MCF 10A (cell line): ENCODE results near the gene RABGAP1L. TPM values are rescaled to one million over a fixed set of nuclear protein-coding genes. Genes with fewer than 3 reads are reported as not detected.

Experiments used
- BruUV-seq: library from RNA; stranded (reverse); fragments of 400-500 nt; replicated peaks from 2 replicates; lab custom pipeline; 2021; lab: Mats Ljungman, UMichigan
- CTCF ChIA-PET: fragments of 300-600 bp; sonication (Branson Sonifier 250); formaldehyde crosslinking; extraction: SDS; loops from one replicate; lab custom pipeline; 2021; ENCODE audit warnings: antibody characterized with exemption, inconsistent platforms; lab: Yijun Ruan, JAX
- POLR2A ChIA-PET: fragments of 300-600, 350-650 bp; sonication (Branson Sonifier 250); formaldehyde crosslinking; extraction: SDS; loops from one replicate; lab custom pipeline; 2020; ENCODE audit warnings: antibody characterized with exemption, inconsistent platforms; lab: Yijun Ruan, JAX
- DNase-seq: peaks from one replicate; pipeline ENCODE4 v3.0.0-alpha.2; 2018; ENCODE audit not compliant: unreplicated experiment
- H3K27ac Mint-ChIP-seq: one replicate; pipeline ENCODE4 v1.8.0; 2022; ENCODE audit warnings: mild to moderate bottlenecking, low read depth, mixed read lengths; ENCODE audit not compliant: unreplicated experiment
- H3K27me3 Mint-ChIP-seq: one replicate; pipeline ENCODE4 v1.8.0; 2022; ENCODE audit warnings: mixed read lengths; ENCODE audit not compliant: insufficient read depth, unreplicated experiment
- H3K36me3 Mint-ChIP-seq: one replicate; pipeline ENCODE4 v1.8.0; 2022; ENCODE audit warnings: mild to moderate bottlenecking, moderate library complexity, mixed read lengths; ENCODE audit not compliant: insufficient read depth, unreplicated experiment
- H3K4me1 Mint-ChIP-seq: one replicate; pipeline ENCODE4 v1.8.0; 2022; ENCODE audit warnings: mixed read lengths; ENCODE audit not compliant: insufficient read depth, unreplicated experiment
- H3K4me3 Mint-ChIP-seq: one replicate; pipeline ENCODE4 v1.8.0; 2022; ENCODE audit warnings: mild to moderate bottlenecking, moderate library complexity, mixed read lengths; ENCODE audit not compliant: unreplicated experiment
- H3K9me3 Mint-ChIP-seq: one replicate; pipeline ENCODE4 v1.8.0; 2022; ENCODE audit warnings: mixed read lengths; ENCODE audit not compliant: unreplicated experiment
- CTCF ChIP-seq: fragments of 200-600 bp; IDR thresholded peaks from one replicate; pipeline ENCODE4 v1.8.0; 2022; ENCODE audit warnings: antibody characterized with exemption, mild to moderate bottlenecking; ENCODE audit not compliant: unreplicated experiment
- intact Hi-C: fragments of 100-400 bp; cut with micrococcal nuclease; formaldehyde crosslinking; loops from 2 replicates; pipeline ENCODE4 v1.14.1; 2022
- total RNA-seq: library from RNA; stranded (reverse); gene quantifications from 2 replicates; pipeline ENCODE4 v1.2.3, GENCODE V29; 2022

RABGAP1L gene
- total RNA-seq, 1 experiment from 2014 or later, result 18.2 TPM

- Mint-ChIP-seq H3K27me3 (no peaks in the 10 kb centered on the region), H3K4me1 (no peaks in the 10 kb centered on the region), H3K9me3 (no peaks in the 10 kb centered on the region), H3K27ac (no peak overlapping the region), H3K4me3 (no peak overlapping the region), H3K36me3 (no peaks in the 10 kb centered on the region)
- BruUV-seq, result no TSS peak
- ChIA-PET POLR2A (interaction anchor here (1.1 kb wide), 1 partner anchor 11 kb away, joined by 3 read pairs; no protein-coding TSS in a partner anchor), CTCF (interaction anchor here (0.7 kb wide), 1 partner anchor 206 kb away, joined by 3 read pairs; no protein-coding TSS in a partner anchor)
- intact Hi-C loops, result loop anchor here (10.0 kb wide), 1 partner anchor 204 kb away; no protein-coding TSS in a partner anchor
- no peak for TF ChIP-seq CTCF
- no peak for DNase-seq
Measured at GRCh38 chr1:174469052-174469451, 309.7 kb downstream of the RABGAP1L start.

- ChIA-PET POLR2A (interaction anchor here (0.6 to 1.1 kb wide), 2 partner anchors 12 to 754 kb away, joined by 3 read pairs; no protein-coding TSS in a partner anchor), CTCF (interaction anchor here (0.7 to 1.0 kb wide), 4 partner anchors 11 to 211 kb away, joined by 3 to 6 read pairs (median 4); no protein-coding TSS in a partner anchor)
Measured at GRCh38 chr1:174469687-174470086, 310.4 kb downstream of the RABGAP1L start.

GRCh38 chr1:174479281-174479680 lies 320.0 kb downstream of the RABGAP1L start:
- Mint-ChIP-seq H3K9me3 (peaks cover 7% of the 10 kb centered on the region), H3K27me3 (no peaks in the 10 kb centered on the region), H3K36me3 (no peaks in the 10 kb centered on the region), H3K4me1 (no peaks in the 10 kb centered on the region), H3K4me3 (no peak overlapping the region), H3K27ac (no peak overlapping the region)
- no peak for DNase-seq
- no TSS peak for BruUV-seq
- intact Hi-C loops, result no loop called here
- no peak for TF ChIP-seq CTCF
- CTCF ChIA-PET, result no interaction called here
- POLR2A ChIA-PET, result interaction anchor here (1.0 kb wide), 1 partner anchor 12 kb away, joined by 3 read pairs; no protein-coding TSS in a partner anchor

More at GRCh38 chr1:174469687-174470086, 310.4 kb downstream of the RABGAP1L start:
- Mint-ChIP-seq H3K36me3 (no peaks in the 10 kb centered on the region), H3K9me3 (no peaks in the 10 kb centered on the region), H3K27me3 (no peaks in the 10 kb centered on the region), H3K27ac (no peak overlapping the region), H3K4me1 (no peaks in the 10 kb centered on the region), H3K4me3 (no peak overlapping the region)
- no TSS peak for BruUV-seq
- no peak for TF ChIP-seq CTCF
- DNase-seq, result no peak
- intact Hi-C loops, result loop anchor here (10.0 kb wide), 1 partner anchor 205 kb away; no protein-coding TSS in a partner anchor

GRCh38 chr1:174480324-174480723 lies 321.0 kb downstream of the RABGAP1L start:
- Mint-ChIP-seq H3K4me3 (no peak overlapping the region), H3K36me3 (no peaks in the 10 kb centered on the region), H3K4me1 (no peaks in the 10 kb centered on the region), H3K27me3 (no peaks in the 10 kb centered on the region), H3K9me3 (peaks cover 7% of the 10 kb centered on the region), H3K27ac (no peak overlapping the region)
- POLR2A ChIA-PET, result interaction anchor here (1.0 kb wide), 1 partner anchor 11 kb away, joined by 3 read pairs; no protein-coding TSS in a partner anchor
- intact Hi-C loops, result no loop called here
- TF ChIP-seq CTCF, result no peak
- CTCF ChIA-PET, result interaction anchor here (0.5 kb wide), 1 partner anchor 80 kb away, joined by 3 read pairs; no protein-coding TSS in a partner anchor
- no TSS peak for BruUV-seq
- no peak for DNase-seq
